CMK (cell line): ENCODE measurements around the gene ZNF777.
"Not testable (repeated sequence)": the region's sequence is repeated elsewhere in the genome, so short reads cannot be mapped to it uniquely, and the experiment has no call there.

ENCODE experiments used
- DNase-seq: peaks from one replicate; pipeline ENCODE4 v3.0.0-alpha.2; 2010; ENCODE audit warnings: low read depth

ZNF777 gene

GRCh38 chr7:149460493-149461277, at the start of gene ZNF777:
TSS of gene ZNF777 (minus strand) at chr7:149461062. CDS start at chr7:149456022, 5,040 bp downstream.
- DNase-seq: peak; percentile 37

GRCh38 chr7:149510248-149510647, 49.4 kb upstream of the ZNF777 start:
- no peak for DNase-seq

DNA sequence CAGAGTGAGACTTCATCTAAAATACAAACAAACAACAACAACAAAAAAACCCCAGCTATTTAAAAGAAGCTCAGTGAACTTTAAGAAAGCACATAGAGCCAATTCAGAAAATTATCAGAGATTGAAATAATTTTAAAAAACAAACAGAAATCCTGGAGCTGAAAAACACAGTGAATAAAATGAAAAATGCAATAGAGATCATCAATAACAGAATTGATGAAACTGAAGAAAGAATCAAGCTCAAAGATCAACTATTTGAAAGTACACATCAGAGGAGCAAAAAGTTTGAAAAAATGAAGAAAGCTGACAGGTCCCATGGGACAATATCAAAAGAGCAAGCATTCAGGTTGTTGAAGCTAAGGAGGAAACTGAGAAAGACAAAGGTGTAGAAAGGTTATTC, 48.9 kb upstream of the ZNF777 start:
- DNase-seq: no peak

GRCh38 chr7:149505551-149505950, 44.7 kb upstream of the ZNF777 start:
- DNase-seq: no peak

- DNase-seq: no peak
Observed at GRCh38 chr7:149501651-149502050, 40.8 kb upstream of the ZNF777 start.

- no peak for DNase-seq
Observed at GRCh38 chr7:149500910-149501309, 40.0 kb upstream of the ZNF777 start.

GRCh38 chr7:149500201-149500600, 39.3 kb upstream of the ZNF777 start:
- no peak for DNase-seq

DNA sequence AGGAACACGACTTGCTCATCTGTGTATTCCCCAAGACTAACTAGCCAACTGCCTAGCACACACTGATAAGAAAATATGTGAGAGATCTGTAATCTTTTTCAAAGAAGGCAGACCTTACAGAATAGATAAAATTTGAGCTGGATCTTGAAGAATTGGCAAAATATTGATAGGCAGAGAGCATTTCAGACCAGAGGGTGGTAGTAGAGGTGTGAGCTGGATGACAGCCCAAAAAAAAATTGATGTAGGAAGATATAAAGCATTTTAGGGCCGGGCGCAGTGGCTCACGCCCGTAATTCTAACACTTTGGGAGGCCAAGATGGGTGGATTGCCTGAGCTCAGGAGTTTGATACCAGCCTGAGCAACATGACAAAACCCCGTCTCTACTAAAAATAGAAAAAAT, 37.9 kb upstream of the ZNF777 start:
- no peak for DNase-seq

GRCh38 chr7:149497467-149498261, 36.8 kb upstream of the ZNF777 start, which contains the start of gene ZNF746:
TSS of gene ZNF746 (minus strand) at chr7:149497809. CDS start at chr7:149497536, 273 bp downstream.
- DNase-seq: peak; percentile 30

- no peak for DNase-seq
Observed at GRCh38 chr7:149496642-149497391, 36.0 kb upstream of the ZNF777 start.

DNA sequence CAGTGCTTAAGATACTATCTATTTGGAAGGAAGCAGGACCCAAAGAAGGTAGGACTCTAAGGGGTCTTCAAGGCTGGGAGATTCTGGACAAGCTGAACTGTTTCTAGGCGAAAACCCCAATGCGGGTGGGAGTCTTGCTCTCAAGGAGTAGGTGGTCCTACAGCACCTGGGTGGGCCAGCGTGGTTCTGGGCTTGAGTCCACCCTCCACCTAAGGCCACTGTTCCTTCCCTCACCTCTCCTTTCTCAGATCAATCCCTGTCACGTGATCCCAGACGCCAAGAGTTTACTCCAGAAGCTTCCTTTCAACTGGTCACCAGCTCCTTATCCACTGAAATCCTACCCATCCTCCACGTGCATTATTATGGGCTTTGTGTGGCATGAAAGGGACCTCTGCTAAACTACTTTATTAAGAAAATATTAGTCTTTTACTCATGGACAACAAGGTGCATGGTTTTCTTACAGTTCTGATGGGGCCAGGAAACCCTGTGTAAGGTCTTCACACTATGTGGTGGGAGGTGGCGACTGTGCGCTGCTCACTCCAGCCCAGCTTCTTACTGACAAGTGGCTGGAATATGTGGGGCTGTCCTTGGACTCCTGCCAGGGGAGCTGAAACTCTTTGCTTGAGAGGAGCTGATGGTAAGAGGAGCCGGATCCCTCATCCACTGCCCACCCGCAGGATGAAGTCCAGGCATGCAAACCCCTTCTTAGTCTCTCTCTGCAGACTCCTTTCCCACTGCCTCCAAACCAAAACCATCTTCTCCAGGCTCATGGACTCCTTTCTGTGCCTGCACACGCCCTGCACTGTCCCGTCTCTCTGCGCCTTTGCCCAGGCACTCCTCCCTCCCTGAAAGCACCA, 35.2 kb upstream of the ZNF777 start:
- no peak for DNase-seq

DNA sequence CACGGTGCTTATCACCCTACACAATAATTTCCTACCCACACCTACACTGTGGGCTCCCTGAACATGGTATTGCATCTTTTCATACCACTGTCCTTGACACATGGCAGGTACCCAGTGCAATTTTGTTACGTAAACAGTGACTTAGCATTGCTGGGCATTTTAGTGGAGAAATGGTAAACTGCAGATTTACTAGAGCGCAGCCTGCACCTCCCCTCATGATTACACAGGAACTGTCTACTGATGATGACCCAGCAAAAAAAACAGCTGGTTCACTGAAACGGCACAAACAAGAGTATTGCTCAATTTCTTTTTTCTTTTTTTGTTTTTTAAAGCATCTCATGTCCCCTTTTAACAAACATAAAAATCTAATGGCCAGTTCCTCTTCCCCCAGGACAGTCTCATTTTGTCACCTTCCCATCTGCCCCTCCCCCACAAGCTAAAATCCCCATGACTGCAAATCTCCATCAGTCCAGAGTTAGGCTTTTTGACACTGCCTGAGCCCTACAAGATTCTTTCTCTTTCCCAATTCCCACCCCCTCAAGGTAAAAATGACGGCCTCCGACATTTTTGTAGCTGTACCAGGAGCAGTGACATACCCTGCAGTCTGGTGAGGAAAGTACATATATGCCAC, 34.0 kb upstream of the ZNF777 start:
- DNase-seq: no peak

DNA sequence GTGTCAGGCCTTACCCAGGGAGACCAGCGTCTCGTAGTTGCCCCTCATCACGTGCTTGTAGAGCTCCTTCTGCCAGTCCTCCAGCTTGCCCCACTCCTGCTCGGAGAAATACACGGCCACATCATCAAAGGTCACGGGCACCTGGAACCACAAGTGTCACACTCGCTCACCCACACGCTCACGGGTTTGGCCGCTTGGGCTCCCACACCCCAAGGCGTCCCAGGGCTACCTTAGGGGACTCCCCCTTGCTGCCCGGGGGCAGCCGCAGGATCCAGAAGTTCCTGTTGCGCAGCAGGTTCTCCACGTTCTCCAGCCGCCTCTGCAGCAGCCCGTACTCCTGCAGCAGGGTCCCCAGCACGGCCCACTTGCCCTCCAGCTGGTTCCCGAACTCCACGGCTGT, 33.1 kb upstream of the ZNF777 start:
- not testable (repeated sequence) for DNase-seq

DNA sequence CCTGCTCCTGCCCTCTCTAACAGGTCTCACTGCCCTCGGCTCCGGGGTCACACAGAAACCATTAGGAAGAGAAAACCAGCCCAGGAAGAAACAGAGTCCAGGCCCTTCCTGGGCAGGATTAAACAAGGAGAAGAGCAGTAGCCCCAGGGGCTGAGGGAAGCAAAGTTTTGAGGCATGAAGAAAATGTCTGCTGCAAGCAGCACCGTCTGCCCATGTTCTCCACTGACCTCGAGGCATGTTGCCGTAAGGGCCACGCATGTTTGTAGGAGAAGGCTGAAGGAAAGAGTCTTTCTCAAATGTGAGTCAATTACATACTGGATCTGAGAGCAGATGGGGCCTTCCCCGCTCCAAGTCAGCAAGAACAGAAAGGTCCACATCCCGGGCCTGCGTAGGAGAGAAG, 32.5 kb upstream of the ZNF777 start:
- no peak for DNase-seq

DNA sequence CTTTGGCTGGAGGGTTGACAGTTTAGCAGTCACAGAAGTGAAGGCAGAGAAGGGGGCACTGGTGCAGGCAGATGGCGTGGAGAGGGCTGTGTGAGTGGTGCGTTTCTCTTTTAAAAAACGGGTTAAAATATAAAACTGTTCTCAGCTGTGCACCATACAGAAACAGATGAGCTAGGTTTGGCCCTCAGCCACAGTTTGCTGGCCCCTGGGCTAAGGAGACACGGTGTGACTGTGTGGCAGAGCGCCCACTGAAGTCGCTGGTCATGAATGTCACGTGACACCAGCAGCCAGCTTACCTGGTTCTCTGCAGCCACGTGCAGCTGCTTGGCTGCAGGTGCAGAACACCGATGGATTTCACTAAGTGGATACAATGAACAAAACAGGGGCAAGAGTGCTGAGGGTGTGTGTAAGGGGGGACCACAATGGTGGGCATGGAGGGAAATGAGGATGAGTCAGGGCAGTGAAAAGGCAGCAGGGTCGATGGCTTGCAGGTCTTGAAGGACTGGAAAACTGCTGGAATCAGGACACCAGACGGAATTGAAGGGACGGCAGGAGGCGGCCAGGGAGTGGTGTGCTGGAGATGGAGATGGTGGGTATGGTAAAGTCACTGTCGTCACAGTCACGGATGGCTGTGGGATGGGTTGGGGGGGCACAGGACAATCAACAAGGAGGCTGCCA, 29.4 kb upstream of the ZNF777 start:
- DNase-seq: no peak

DNA sequence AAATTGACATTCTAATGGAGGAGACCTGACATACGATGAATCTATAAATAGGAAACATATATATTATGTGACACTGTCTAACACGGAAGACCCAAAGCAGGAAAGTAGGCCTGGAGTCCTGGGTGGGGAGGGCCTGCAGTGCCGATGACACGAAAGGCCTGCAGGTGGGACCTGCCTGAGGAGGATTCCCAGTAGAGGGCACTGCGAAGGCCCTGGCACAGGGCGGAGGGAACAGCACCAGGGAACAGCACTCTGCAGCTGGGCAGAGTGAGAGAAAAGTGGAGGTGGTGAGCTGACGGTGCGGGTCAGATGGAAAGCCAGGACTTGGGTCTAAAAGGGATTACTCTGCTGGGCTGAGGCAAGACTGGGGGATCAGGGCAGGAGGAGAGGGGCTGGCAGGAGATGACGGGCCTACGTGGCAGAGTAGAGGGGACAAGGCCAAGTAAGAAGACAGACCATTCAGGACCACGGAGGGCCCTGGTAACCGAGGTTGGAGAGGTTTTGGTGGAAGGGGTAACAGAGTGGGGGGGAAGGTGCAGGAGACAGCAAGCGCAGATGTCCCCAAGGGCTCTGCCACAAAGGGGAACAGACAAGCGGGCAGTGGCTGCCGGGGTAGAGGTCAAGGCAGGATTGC, 28.6 kb upstream of the ZNF777 start:
- no peak for DNase-seq

GRCh38 chr7:149479568-149479967, 18.7 kb upstream of the ZNF777 start:
- DNase-seq: no peak

- no peak for DNase-seq
Observed at GRCh38 chr7:149478754-149479153, 17.9 kb upstream of the ZNF777 start.

DNA sequence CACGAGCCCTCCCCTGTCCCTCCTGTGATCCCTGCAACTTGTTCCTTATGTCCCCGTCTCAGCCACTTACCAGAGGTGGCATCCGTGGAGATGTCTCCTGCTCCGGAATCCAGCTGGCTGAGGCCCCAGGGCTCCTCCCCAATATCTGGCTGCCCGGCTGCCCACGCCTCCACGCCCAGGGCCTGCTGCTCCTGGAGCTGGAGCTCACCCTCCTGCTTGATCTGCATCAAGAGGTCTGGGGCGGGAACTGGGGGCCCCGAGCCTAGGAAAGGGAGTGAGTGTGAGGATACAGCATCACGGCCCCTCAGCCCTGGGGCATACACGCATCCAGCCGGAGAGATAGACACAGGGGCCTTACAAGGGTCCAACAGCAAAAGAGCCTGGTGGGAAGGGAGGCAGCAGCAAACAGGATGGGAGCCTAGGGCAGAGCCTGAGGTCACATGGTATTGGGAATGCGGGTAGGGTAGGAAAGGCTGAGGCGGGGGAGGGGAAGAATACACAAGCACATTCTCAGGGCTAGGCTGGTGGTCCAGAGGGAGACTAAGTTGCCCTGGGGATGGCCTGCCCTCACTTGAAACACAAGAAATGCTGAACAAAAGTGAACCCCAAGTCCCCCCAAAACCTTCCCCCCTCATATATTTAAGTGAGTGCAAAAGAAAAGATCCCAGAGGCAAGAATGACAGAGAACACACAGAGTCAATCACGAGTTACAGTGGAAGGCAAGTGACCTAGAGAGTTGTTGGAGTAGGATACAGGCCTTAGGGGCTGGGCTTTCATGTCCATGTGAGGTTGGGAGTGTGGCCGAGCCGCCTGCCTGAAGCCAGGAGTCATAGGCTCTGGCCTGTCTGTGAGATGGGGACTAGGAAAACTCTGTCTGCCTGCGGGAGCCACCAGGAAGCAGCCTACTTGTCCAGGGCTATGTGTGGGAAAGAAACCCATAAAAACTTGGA, 16.9 kb upstream of the ZNF777 start:
- DNase-seq: no peak
